NCI-H1694 (cell line): ENCODE data around the gene IL13RA1.
"Not testable (repeated sequence)": the region's sequence is repeated elsewhere in the genome, so short reads cannot be mapped to it uniquely, and the experiment has no call there.

Experiments
- DNase-seq: peaks from one replicate; lab custom pipeline; 2025; lab: John Stamatoyannopoulos, UW

Gene IL13RA1

DNA sequence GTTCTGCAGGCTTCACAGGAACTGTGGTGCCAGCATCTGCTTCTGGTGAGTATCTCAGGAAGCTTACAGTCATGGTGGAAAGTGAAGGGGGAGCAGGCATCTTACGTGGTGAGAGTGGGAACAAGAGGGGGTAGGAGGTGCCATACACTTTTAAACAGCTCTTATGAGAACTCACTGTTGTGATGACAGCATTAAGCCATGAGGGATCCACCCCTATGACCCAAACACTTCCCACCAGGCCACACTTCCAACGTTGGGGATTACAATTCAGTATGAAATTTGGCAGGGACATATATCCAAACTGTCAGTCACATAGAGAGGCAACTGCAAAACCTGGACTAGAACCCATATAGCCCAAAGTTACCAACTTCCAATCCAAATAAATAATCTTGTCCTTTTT is 53.1 kb downstream of the IL13RA1 start:
- DNase-seq = no peak

- no peak for DNase-seq
Measured at GRCh38 chrX:118780911-118781310, 53.5 kb downstream of the IL13RA1 start.

GRCh38 chrX:118795528-118796280 is 68.3 kb downstream of the IL13RA1 start:
- no peak for DNase-seq

GRCh38 chrX:118802857-118803256 is 75.5 kb downstream of the IL13RA1 start:
- no peak for DNase-seq

DNA sequence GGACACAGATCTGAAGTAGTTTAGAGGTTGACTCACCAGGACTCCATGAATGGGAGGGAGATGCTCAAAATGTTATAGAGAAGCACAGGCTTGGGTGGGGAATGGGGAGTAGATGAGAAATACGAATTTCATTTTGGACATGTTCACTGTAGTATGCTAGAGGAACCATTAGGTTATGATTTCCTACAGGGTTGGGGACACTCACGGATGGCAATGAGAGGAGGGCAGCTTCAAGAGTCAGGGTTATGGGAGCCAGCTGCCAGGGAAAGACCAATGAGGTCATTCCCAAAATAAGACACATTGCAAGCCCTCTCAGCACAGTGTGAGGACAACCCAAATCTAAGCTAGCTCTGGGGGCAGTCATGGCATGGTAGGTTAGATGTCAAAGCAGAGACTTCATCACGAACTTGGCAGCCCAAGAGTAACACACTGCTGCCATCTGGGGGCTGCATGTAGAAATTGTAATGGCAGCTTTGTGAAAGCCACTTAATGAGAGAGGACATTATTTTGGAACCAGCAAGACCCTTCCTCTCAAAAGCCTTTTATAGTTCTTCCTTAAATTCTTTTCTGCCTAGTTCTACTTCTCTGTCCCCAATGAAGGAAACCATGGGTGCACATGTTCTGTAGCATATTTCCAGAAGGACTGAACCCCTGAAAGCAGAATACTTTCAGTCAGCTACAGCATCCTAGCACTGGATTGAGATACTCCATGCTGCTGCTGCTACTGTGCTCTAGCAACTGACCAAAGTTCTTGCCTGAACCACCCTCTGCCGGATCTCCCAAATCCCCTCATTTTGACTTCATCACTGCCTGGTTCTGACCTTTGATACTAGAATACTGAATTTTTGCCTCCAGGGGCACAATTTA is 80.0 kb downstream of the IL13RA1 start:
- DNase-seq = peak; percentile 10

- not testable (repeated sequence) for DNase-seq
Measured at GRCh38 chrX:118817257-118817656, 89.9 kb downstream of the IL13RA1 start.

DNA sequence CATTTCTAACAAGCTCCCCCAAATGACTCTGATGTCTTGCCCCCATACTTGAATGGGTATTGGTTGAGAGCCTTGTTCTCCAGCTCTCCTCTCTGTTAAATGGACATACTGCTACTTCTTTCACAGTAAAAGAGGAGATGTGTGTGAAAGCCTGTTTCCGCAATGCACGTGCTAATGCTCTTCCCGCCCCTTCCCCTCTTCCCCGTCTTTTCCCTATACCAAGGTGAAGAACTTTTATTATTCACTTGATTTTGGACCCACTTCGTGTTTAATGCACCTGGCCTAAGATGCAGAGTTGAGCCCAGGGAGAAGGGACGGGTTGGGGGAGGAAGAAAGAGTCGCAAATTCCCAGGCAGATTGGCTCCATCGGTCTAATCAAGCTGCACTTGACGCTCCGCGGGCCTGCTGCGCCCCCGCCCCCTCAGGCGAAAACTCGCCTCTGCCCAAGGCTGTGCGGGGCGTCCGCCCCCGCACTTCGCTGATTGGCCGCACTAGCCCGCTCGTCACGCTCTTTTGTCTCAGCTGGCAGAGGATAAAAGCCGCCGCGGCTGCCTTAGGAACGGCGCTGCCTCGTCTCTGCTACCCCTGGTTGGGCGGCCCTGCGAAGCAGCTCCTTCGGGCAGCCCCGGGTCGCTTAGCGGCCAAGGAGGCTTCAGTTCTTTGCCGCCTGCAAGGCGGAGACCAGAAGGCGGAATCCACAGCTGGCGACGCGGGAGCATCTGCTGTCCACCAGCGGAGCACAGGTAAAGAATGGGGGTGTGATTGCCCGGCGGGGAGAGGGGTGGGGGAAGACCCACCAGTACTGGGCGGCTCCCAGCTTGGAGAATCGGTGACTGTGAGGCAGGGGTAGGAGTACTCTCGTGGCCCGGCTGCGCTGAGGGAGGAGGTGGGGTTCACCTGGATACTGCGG is 96.1 kb downstream of the IL13RA1 start, which contains the start of gene ZCCHC12:
TSS of gene ZCCHC12 (plus strand) at position 562 of the 910 bp plus-strand sequence. CDS start 1,421 bp downstream, outside the sequence.
- DNase-seq = peak; percentile 76

- DNase-seq = no peak
Measured at GRCh38 chrX:118824173-118824730, 96.8 kb downstream of the IL13RA1 start.

GRCh38 chrX:118825227-118825626 is 97.8 kb downstream of the IL13RA1 start:
- no peak for DNase-seq

DNA sequence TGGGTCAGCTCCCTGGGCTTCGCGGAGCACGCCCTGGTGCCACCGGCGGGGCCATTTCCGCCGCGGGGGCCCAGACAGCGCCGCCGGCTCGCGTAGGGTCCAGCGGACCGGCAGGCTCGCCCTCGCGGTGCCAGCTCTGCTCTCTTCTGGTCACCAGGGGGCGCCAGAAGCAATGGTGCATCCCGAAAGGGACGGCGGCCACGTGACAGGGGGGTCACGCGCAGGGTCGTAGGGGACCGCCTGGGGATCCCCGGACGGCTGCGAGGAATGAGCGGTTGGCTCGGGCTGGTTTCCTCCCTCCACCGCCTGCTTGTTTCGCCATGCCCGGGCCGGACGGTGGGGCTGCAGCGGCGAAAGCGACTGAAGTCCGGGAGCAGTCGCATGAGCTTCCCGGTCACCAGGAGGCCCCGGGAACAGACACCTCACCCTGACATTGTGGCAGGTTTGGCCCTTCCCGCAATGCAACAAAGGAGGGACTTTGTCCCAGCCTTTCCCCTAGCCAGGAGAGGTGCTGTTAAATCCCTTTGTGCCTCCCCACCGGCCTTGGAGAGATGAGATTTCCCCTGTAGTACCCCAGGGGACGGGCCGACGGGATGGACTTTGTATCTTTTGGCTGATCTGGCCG is 112.0 kb downstream of the IL13RA1 start:
- peak; percentile 27 for DNase-seq
